GM12878 (cell line): ENCODE measurements around the gene LRRC8A. TPM values are rescaled to one million over a fixed set of nuclear protein-coding genes. Genes with fewer than 3 reads are reported as not detected.

Experiments used
- ATAC-seq: fragments of 200-7000 bp; cut with Tn5 transposase; 3 replicates; pipeline ENCODE4 v1.9.1; 2020; ENCODE audit warnings: mild to moderate bottlenecking, moderate library complexity
- BruUV-seq: library from RNA; stranded (reverse); fragments of 400-500 nt; replicated peaks from 2 replicates; lab custom pipeline; 2021; lab: Mats Ljungman, UMichigan
- CTCF ChIA-PET: fragments of 300-600 bp; sonication (Branson Sonifier 250); formaldehyde crosslinking; extraction: SDS; loops from one replicate; lab custom pipeline; 2021; ENCODE audit warnings: inconsistent platforms; lab: Yijun Ruan, JAX
- POLR2A ChIA-PET: fragments of 350-600 bp; formaldehyde crosslinking; extraction: SDS; loops from one replicate; lab custom pipeline; 2021; ENCODE audit warnings: inconsistent platforms; lab: Charles Lee
- RAD21 ChIA-PET: fragments of 300-600 bp; sonication (Branson Sonifier 250); formaldehyde crosslinking; loops from one replicate; lab custom pipeline; 2023; ENCODE audit warnings: antibody characterized with exemption; ENCODE audit not compliant: unreplicated experiment; lab: Charles Lee
- SMC1A ChIA-PET: fragments of 300-600 bp; sonication (Branson Sonifier 250); formaldehyde crosslinking; loops from one replicate; lab custom pipeline; 2023; ENCODE audit not compliant: unreplicated experiment, uncharacterized antibody; lab: Charles Lee
- DNase-seq: peaks from one replicate; pipeline ENCODE4 v3.0.0-alpha.2; 2011; ENCODE audit warnings: low read depth, low spot score
- FAIRE-seq: peaks from 3 replicates; lab custom pipeline; 2011; peaks lifted over from hg19 to GRCh38; lab: Jason Lieb, UNC
- H2AFZ ChIP-seq: 2 replicates; pipeline ENCODE4 v1.6.0; 2011; ENCODE audit warnings: low read depth, low read length, control low read depth; ENCODE audit not compliant: control insufficient read depth
- H3K27ac ChIP-seq: 2 replicates; pipeline ENCODE4 v1.5.1; 2011; ENCODE audit warnings: control low read depth; ENCODE audit not compliant: control insufficient read depth, insufficient read depth
- H3K27me3 ChIP-seq, 2 experiments: replicated peaks in 1 of 2; 2 replicates each; pipeline versions ENCODE4 v1.6.0 to v1.6.1; 2011; ENCODE audit warnings: low read length in 1 of 2; ENCODE audit not compliant: control insufficient read depth in 2 of 2, insufficient read depth in 2 of 2
- H3K36me3 ChIP-seq, 2 experiments: 2 replicates each; pipeline ENCODE4 v1.5.1; 2011; ENCODE audit warnings: low read length in 1 of 2; ENCODE audit not compliant: control insufficient read depth in 2 of 2, insufficient read depth in 2 of 2
- H3K4me1 ChIP-seq: 2 replicates; pipeline ENCODE4 v1.6.1; 2011; ENCODE audit warnings: mild to moderate bottlenecking, low read length, moderate library complexity, mixed read lengths; ENCODE audit not compliant: control insufficient read depth, insufficient read depth
- H3K4me2 ChIP-seq: 2 replicates; pipeline ENCODE4 v1.6.0; 2011; ENCODE audit warnings: control low read depth; ENCODE audit not compliant: control insufficient read depth, insufficient read depth
- H3K4me3 ChIP-seq: fragments of 200-600 bp; sonication (generic); 2 replicates; pipeline ENCODE4 v1.5.1; 2016
- H3K79me2 ChIP-seq: 2 replicates; pipeline ENCODE4 v1.6.0; 2011; ENCODE audit warnings: low read length; ENCODE audit not compliant: control insufficient read depth, insufficient read depth
- H3K9ac ChIP-seq: 2 replicates; pipeline ENCODE4 v1.8.0; 2011; ENCODE audit warnings: low read length, control low read depth, mixed read lengths; ENCODE audit not compliant: control insufficient read depth, insufficient read depth
- H3K9me3 ChIP-seq: replicated peaks from 3 replicates; pipeline ENCODE4 v1.5.1; 2011; ENCODE audit warnings: mild to moderate bottlenecking, low read length; ENCODE audit not compliant: control insufficient read depth, insufficient read depth
- H4K20me1 ChIP-seq: 2 replicates; pipeline ENCODE4 v1.6.0; 2011; ENCODE audit not compliant: control insufficient read depth, insufficient read depth
- ATF7 ChIP-seq: fragments of 450-650 bp; IDR thresholded peaks from 2 replicates; pipeline ENCODE4 v1.6.1; 2016; ENCODE audit warnings: low read depth, mild to moderate bottlenecking
- EGR1 ChIP-seq, 2 experiments: IDR thresholded peaks; 1 replicate in 1 of 2; 2 replicates in 1 of 2; pipeline ENCODE4 v1.6.1; 2011 to 2012; ENCODE audit warnings: low read depth in 2 of 2, low read length in 2 of 2, borderline replicate concordance in 1 of 2, mild to moderate bottlenecking in 1 of 2, moderate library complexity in 1 of 2
- EP300 ChIP-seq, 2 experiments: fragments of 150-350 bp in 1 of 2; IDR thresholded peaks; 2 replicates each; pipeline ENCODE4 v1.6.1; 2011 to 2012; ENCODE audit warnings: low read depth in 2 of 2, low read length in 2 of 2, borderline replicate concordance in 1 of 2, improper control_type of control experiment in 1 of 2, inconsistent platforms in 1 of 2; ENCODE audit not compliant: control insufficient read depth in 1 of 2
- EZH2 ChIP-seq: IDR thresholded peaks from 2 replicates; pipeline ENCODE4 v1.6.1; 2012; ENCODE audit warnings: low read depth, mild to moderate bottlenecking, control low read depth, inconsistent platforms, low read length, borderline replicate concordance; ENCODE audit not compliant: control insufficient read depth
- HDAC2 ChIP-seq: fragments of 200-600 bp; sonication (generic); IDR thresholded peaks from 2 replicates; pipeline ENCODE4 v1.6.1; 2017
- IKZF1 ChIP-seq: fragments of 450-650 bp; conservative IDR thresholded peaks from 2 replicates; pipeline ENCODE4 v1.6.1; 2017; ENCODE audit warnings: antibody characterized with exemption, mild to moderate bottlenecking
- IRF3 ChIP-seq: fragments of 450-650 bp; IDR thresholded peaks from 2 replicates; pipeline ENCODE4 v1.6.1; 2014; ENCODE audit warnings: mild to moderate bottlenecking
- KLF5 ChIP-seq: fragments of 450-650 bp; IDR thresholded peaks from 2 replicates; pipeline ENCODE4 v1.6.1; 2014; ENCODE audit warnings: mild to moderate bottlenecking; ENCODE audit not compliant: partially characterized antibody
- NFYA ChIP-seq: IDR thresholded peaks from 2 replicates; pipeline ENCODE4 v1.6.1; 2011; ENCODE audit warnings: low read depth, mild to moderate bottlenecking, low read length, improper control_type of control experiment, borderline replicate concordance
- NFYB ChIP-seq: IDR thresholded peaks from 2 replicates; pipeline ENCODE4 v1.6.1; 2011; ENCODE audit warnings: low read depth, mild to moderate bottlenecking, low read length, improper control_type of control experiment, moderate library complexity; ENCODE audit not compliant: insufficient read depth
- PML ChIP-seq: IDR thresholded peaks from 2 replicates; pipeline ENCODE4 v1.6.1; 2012; ENCODE audit warnings: low read length, inconsistent platforms
- RB1 ChIP-seq: fragments of 450-650 bp; formaldehyde crosslinking; IDR thresholded peaks from 2 replicates; pipeline ENCODE4 v1.6.1; 2017; ENCODE audit warnings: mild to moderate bottlenecking, borderline replicate concordance
- RCOR1 ChIP-seq: conservative IDR thresholded peaks from 2 replicates; pipeline ENCODE4 v1.6.1; 2012; ENCODE audit warnings: low read depth, low read length, improper control_type of control experiment
- SMAD5 ChIP-seq: IDR thresholded peaks from 2 replicates; pipeline ENCODE4 v1.6.1; 2016; ENCODE audit warnings: antibody characterized with exemption, low read depth
- TAF1 ChIP-seq: IDR thresholded peaks from 2 replicates; pipeline ENCODE4 v1.6.1; 2011; ENCODE audit warnings: mild to moderate bottlenecking, low read depth, low read length, borderline replicate concordance
- TARDBP ChIP-seq: IDR thresholded peaks from 2 replicates; pipeline ENCODE4 v1.6.1; 2016; ENCODE audit warnings: borderline replicate concordance
- WGBS: methylation state at CpG from one replicate; pipeline ENCODE4 v1.1.6; 2016; ENCODE audit warnings: low lambda C conversion rate; ENCODE audit not compliant: insufficient replicate concordance, insufficient coverage; ENCODE audit errors: missing lambda C conversion rate; 5-methylcytosine and 5-hydroxymethylcytosine counted together
- in situ Hi-C: fragments of 300-500 bp; cut with MboI; formaldehyde crosslinking; loops from 9 replicates; pipeline ENCODE4 v1.14.3; 2018; ENCODE audit warnings: mixed read lengths
- intact Hi-C: fragments of 100-400 bp; cut with micrococcal nuclease; formaldehyde crosslinking; loops from one replicate; pipeline ENCODE4 v1.14.2; 2022; ENCODE audit not compliant: unreplicated experiment
- polyA plus RNA-seq, 11 experiments: library from polyadenylated mRNA; depleted of rRNA in 4 of 11; unstranded in 6 of 11; stranded (reverse) in 5 of 11; fragments of >200 nt; fragmentation: Nextera tagmentation in 4 of 11; fragmentation: Illumina TruSeq in 1 of 11; extraction: Ambion mirVana in 4 of 11; extraction: Trizol in 1 of 11; gene quantifications; 1 replicate in 1 of 11; 2 replicates in 10 of 11; pipeline versions ENCODE4 v1.2.1 to v1.2.3, GENCODE V29; 2011 to 2016; ENCODE audit warnings: inconsistent platforms in 2 of 11, missing spikeins in 2 of 11, low read depth in 1 of 11
- total RNA-seq, 4 experiments: library from RNA; depleted of rRNA in 3 of 4; stranded (reverse); fragments of >200 nt in 3 of 4; fragmentation: Illumina TruSeq in 1 of 4; extraction: Trizol in 1 of 4; gene quantifications; 2 replicates each; pipeline versions ENCODE4 v1.2.1 to v1.2.3, GENCODE V29; 2013 to 2021
- TF ChIP-seq, protein P1 (sequence below): fragments of 450-650 bp; IDR thresholded peaks from 2 replicates; pipeline ENCODE4 v1.6.1; 2017; ENCODE audit warnings: mild to moderate bottlenecking
- TF ChIP-seq, protein P2 (sequence below): fragments of 450-650 bp; IDR thresholded peaks from 2 replicates; pipeline ENCODE4 v1.6.1; 2017; ENCODE audit warnings: mild to moderate bottlenecking, moderate library complexity

Gene LRRC8A
- total and polyA plus RNA-seq, 10 of the 15 experiments (the other 5 are each of a cell fraction or from before 2014, with no cell fraction given), result 1.6 to 15.9 (median 9.7) TPM

DNA sequence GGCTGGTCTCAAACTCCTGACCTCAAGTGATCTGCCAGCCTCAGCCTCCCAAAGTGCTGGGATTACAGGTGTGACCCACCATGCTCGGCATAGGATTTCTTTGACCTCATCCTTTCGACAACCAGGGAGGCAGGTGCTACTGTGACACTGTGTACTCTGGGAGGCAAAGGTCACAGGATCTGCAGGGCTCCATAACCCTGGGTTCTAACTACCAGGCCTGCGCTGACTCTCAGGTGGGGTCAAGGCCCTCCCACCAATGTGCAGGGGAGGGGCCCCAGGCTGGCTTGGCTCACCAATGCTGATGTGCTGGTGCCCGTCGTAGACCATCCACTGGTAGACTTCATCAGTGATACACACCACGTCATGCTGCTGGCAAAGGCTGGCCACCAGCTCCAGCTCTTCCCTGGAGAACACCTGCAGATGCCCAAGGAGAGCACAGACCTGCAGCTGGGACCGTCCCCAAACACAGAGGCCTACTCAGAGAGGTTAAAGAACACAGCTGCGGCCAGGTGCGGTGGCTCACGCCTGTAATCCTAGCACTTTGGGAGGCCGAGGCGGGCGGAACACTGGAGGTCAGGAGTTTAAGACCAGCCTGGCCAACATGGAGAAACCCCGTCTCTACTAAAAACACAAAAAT is 45.3 kb upstream of the LRRC8A start:
- ChIA-PET CTCF (no interaction called here), SMC1A (no interaction called here), RAD21 (no interaction called here)
- H3K79me2 ChIP-seq, result no peaks in the 10 kb centered on the region
- H3K27me3 ChIP-seq, result no peaks in the 10 kb centered on the region
- no TSS peak for BruUV-seq
- H3K4me1 ChIP-seq, result no peaks in the 10 kb centered on the region
- no peak for DNase-seq
- ATAC-seq, result no peak
- H3K9ac ChIP-seq, result no peak overlapping the region
- H3K9me3 ChIP-seq, result no peaks in the 10 kb centered on the region
- 84% methylated on average over 14 of the region's 14 CpGs for WGBS
- no peak overlapping the region for H3K27ac ChIP-seq
- H4K20me1 ChIP-seq, result no peaks in the 10 kb centered on the region
- H2AFZ ChIP-seq, result no peak overlapping the region
- intact Hi-C loops, result no loop called here
- no peak overlapping the region for H3K4me2 ChIP-seq
- no peak for TF ChIP-seq EGR1 (IDR thresholded peaks at IDR 0.05; ENCODE audit: borderline replicate concordance in 1 of 2, low read depth in 2 of 2, low read length in 2 of 2)
- no peak for TF ChIP-seq RB1
- no peak for TF ChIP-seq PML
- no peak for TF ChIP-seq IKZF1
- no peak for TF ChIP-seq EZH2
- TF ChIP-seq TAF1, result no peak
- no peak for TF ChIP-seq IRF3
- TF ChIP-seq KLF5, result no peak
- no peak for TF ChIP-seq HDAC2
- no peak for TF ChIP-seq RCOR1
- no peak for TF ChIP-seq NFYB
- TF ChIP-seq, protein P1, sequence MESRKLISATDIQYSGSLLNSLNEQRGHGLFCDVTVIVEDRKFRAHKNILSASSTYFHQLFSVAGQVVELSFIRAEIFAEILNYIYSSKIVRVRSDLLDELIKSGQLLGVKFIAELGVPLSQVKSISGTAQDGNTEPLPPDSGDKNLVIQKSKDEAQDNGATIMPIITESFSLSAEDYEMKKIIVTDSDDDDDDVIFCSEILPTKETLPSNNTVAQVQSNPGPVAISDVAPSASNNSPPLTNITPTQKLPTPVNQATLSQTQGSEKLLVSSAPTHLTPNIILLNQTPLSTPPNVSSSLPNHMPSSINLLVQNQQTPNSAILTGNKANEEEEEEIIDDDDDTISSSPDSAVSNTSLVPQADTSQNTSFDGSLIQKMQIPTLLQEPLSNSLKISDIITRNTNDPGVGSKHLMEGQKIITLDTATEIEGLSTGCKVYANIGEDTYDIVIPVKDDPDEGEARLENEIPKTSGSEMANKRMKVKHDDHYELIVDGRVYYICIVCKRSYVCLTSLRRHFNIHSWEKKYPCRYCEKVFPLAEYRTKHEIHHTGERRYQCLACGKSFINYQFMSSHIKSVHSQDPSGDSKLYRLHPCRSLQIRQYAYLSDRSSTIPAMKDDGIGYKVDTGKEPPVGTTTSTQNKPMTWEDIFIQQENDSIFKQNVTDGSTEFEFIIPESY, result no peak
- no peak for TF ChIP-seq NFYA
- TF ChIP-seq ATF7, result no peak
- TF ChIP-seq SMAD5, result no peak
- no peak for TF ChIP-seq EP300 (IDR thresholded peaks at IDR 0.05; ENCODE audit: borderline replicate concordance in 1 of 2, control insufficient read depth in 1 of 2, low read depth in 2 of 2, low read length in 2 of 2)
- no peak for TF ChIP-seq TARDBP
- TF ChIP-seq, protein P2, sequence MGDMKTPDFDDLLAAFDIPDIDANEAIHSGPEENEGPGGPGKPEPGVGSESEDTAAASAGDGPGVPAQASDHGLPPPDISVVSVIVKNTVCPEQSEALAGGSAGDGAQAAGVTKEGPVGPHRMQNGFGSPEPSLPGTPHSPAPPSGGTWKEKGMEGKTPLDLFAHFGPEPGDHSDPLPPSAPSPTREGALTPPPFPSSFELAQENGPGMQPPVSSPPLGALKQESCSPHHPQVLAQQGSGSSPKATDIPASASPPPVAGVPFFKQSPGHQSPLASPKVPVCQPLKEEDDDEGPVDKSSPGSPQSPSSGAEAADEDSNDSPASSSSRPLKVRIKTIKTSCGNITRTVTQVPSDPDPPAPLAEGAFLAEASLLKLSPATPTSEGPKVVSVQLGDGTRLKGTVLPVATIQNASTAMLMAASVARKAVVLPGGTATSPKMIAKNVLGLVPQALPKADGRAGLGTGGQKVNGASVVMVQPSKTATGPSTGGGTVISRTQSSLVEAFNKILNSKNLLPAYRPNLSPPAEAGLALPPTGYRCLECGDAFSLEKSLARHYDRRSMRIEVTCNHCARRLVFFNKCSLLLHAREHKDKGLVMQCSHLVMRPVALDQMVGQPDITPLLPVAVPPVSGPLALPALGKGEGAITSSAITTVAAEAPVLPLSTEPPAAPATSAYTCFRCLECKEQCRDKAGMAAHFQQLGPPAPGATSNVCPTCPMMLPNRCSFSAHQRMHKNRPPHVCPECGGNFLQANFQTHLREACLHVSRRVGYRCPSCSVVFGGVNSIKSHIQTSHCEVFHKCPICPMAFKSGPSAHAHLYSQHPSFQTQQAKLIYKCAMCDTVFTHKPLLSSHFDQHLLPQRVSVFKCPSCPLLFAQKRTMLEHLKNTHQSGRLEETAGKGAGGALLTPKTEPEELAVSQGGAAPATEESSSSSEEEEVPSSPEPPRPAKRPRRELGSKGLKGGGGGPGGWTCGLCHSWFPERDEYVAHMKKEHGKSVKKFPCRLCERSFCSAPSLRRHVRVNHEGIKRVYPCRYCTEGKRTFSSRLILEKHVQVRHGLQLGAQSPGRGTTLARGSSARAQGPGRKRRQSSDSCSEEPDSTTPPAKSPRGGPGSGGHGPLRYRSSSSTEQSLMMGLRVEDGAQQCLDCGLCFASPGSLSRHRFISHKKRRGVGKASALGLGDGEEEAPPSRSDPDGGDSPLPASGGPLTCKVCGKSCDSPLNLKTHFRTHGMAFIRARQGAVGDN, result no peak
- TF ChIP-seq, all 136 proteins: peak for 0
- FAIRE-seq, result no peak
- Histone ChIP-seq H3K4me3 (no peak overlapping the region), H3K36me3 (peaks cover 0 to 2% of the 10 kb centered on the region in 2 experiments; a peak in 2 of 4 replicates)
- in situ Hi-C loops, result no loop called here
- POLR2A ChIA-PET, result interaction anchor here (0.5 kb wide), 1 partner anchor 193 kb away, joined by 3 read pairs; no protein-coding TSS in a partner anchor
